ENCODE measurements around the gene NADK2.

The NADK2 gene

DNA sequence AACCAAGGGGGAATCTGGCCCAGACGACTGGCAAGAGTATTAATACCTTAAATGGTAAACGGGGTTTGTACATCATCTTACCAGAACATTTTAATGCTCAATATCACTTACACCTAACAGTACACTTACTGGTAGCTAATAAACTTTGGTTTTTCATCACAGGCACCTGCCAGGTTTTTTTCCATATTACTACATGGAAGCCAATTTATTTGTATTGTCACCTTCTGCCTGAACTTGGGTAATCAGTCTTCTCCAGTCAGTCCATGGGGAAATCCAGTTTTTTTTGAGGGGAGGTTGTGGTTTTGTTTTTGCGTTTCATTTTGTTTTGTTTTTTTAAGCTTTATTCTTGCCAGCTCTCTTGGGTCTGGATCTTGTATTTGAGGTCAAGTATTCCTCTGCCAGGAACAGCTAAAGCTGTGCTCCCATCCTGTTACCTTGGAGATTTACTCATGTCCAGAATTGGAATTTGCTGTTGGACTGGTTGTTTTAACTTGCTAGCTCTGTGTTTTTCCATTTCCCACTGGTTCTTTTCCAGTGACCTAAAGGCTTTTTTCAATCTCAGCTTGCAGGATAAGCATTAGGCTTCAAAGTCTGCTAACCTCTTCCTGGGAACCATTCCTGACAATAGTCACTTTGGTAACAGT lies 11.1 kb upstream of the NADK2 start:
- no peak for DNase-seq
- H3K4me3 ChIP-seq (ENCODE audit: low read depth, low read length) = no peak overlapping the region
- no peaks in the 10 kb centered on the region for H3K9me3 ChIP-seq (ENCODE audit: severe bottlenecking)
- H3K36me3 ChIP-seq = no peaks in the 10 kb centered on the region
- no peak overlapping the region for H3K27ac ChIP-seq
- H3K27me3 ChIP-seq (ENCODE audit: insufficient read depth, low read depth, severe bottlenecking) = no peaks in the 10 kb centered on the region
- TF ChIP-seq, protein P1, sequence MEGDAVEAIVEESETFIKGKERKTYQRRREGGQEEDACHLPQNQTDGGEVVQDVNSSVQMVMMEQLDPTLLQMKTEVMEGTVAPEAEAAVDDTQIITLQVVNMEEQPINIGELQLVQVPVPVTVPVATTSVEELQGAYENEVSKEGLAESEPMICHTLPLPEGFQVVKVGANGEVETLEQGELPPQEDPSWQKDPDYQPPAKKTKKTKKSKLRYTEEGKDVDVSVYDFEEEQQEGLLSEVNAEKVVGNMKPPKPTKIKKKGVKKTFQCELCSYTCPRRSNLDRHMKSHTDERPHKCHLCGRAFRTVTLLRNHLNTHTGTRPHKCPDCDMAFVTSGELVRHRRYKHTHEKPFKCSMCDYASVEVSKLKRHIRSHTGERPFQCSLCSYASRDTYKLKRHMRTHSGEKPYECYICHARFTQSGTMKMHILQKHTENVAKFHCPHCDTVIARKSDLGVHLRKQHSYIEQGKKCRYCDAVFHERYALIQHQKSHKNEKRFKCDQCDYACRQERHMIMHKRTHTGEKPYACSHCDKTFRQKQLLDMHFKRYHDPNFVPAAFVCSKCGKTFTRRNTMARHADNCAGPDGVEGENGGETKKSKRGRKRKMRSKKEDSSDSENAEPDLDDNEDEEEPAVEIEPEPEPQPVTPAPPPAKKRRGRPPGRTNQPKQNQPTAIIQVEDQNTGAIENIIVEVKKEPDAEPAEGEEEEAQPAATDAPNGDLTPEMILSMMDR (IDR thresholded peaks at IDR 0.05; ENCODE audit: low read depth, low read length) = no peak

DNA sequence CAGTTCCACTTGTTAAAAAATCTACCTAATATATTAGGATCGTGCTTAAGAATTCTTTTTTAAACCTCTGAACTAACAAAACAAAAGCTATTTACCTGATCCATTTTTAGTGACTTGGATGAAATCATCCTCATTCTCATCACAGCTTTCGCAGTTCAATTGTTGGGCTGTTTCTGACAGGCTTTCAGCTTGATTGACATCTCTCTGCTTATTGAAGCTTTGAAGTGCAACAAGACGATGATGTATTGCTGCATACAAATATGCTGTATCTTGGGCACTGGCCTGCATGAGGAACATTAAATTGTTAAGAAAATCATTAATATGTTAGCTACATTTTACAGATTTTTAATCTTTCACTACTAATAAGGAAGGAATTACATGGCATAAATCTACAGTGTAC lies 9.5 kb upstream of the NADK2 start:
- Histone ChIP-seq H3K9me3 (ENCODE audit: severe bottlenecking) (no peaks in the 10 kb centered on the region), H3K27ac (no peak overlapping the region), H3K27me3 (ENCODE audit: insufficient read depth, low read depth, severe bottlenecking) (no peaks in the 10 kb centered on the region), H3K4me3 (ENCODE audit: low read depth, low read length) (no peak overlapping the region), H3K36me3 (no peaks in the 10 kb centered on the region)
- DNase-seq = no peak
- TF ChIP-seq, protein P1 (IDR thresholded peaks at IDR 0.05; ENCODE audit: low read depth, low read length) = no peak

DNA sequence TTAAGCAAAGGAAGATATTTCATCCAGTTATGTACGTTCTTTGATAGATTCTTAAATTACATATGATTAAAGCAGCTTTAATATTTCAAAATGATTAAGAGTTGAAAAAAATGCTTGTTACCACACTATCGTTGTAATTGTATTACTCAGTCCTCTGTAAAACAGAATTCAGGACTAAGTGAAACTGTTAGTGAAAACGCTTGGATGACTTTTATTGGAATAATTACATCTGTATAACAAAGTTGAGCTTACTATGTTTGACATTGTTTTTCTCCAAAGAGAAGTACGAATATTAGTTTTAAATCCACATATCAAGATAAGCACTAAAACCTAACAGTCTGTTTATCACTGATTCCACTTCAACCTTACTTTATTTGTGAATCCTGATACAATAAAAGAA lies 8.7 kb upstream of the NADK2 start:
- H3K27me3 ChIP-seq (ENCODE audit: insufficient read depth, low read depth, severe bottlenecking) = no peaks in the 10 kb centered on the region
- no peak for DNase-seq
- no peak overlapping the region for H3K4me3 ChIP-seq (ENCODE audit: low read depth, low read length)
- TF ChIP-seq, protein P1 (IDR thresholded peaks at IDR 0.05; ENCODE audit: low read depth, low read length) = no peak
- no peak overlapping the region for H3K27ac ChIP-seq
- H3K9me3 ChIP-seq (ENCODE audit: severe bottlenecking) = no peaks in the 10 kb centered on the region
- no peaks in the 10 kb centered on the region for H3K36me3 ChIP-seq

DNA sequence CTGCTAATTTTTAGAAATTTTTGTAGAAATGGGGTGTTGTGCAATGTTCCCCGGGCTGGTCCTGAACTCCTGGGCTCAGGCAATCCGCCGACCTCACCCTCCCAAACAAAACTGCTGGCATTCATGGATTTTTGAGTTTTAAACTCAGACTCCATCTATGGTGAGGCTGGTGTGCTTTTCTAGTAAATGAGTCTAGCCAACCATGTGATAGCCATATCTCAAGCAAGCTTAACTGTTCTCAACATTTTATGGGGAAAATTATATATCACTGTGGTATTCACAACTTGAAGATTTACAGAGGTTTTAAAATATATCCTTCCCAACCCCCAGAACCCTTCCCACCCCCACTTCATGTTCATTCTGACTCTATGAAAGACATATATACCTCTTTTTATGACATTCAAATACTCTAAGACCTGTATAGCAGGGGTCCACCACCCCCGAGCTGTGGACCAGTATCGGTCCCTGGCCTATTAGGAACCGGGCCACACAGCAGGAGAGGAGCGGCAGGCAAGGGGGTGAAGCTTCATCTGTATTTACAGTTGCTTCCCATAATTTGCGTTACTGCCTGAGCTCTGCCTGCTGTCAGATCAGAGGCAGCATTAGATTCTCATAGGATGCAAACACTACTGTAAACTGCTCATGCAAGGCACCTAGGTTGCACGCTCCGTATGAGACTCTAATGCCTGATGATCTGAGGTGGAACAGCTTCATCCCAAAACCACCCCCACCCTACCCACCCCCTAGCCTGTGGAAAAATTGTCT lies 4.5 kb upstream of the NADK2 start:
- no peaks in the 10 kb centered on the region for H3K27me3 ChIP-seq (ENCODE audit: insufficient read depth, low read depth, severe bottlenecking)
- H3K36me3 ChIP-seq = no peaks in the 10 kb centered on the region
- peaks cover 5% of the 10 kb centered on the region for H3K9me3 ChIP-seq (ENCODE audit: severe bottlenecking)
- TF ChIP-seq, protein P1 (IDR thresholded peaks at IDR 0.05; ENCODE audit: low read depth, low read length) = no peak
- no peak overlapping the region for H3K4me3 ChIP-seq (ENCODE audit: low read depth, low read length)
- DNase-seq = no peak
- no peak overlapping the region for H3K27ac ChIP-seq

DNA sequence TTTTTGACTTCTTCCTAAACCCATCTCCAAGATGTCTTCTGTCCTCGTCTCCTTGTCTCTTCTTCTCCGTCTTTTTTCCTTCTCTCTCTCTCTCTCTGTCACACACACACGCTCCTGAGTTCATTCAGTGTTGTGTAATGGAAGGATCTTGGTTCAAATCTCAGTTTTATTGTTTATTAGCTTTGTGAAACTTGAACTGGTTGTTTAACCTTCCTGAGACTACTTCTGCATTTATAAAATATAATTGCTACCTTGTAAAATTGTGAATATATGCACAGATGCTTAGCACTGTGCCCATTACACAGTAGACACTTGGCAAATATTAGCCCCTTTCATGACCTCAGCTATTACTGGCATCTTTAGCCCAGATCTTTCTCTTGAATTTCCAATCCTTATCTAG lies 2.4 kb upstream of the NADK2 start:
- peaks cover 5% of the 10 kb centered on the region for H3K9me3 ChIP-seq (ENCODE audit: severe bottlenecking)
- no peak overlapping the region for H3K27ac ChIP-seq
- TF ChIP-seq, protein P1 (IDR thresholded peaks at IDR 0.05; ENCODE audit: low read depth, low read length) = no peak
- no peak overlapping the region for H3K4me3 ChIP-seq (ENCODE audit: low read depth, low read length)
- no peaks in the 10 kb centered on the region for H3K36me3 ChIP-seq
- DNase-seq = no peak
- no peaks in the 10 kb centered on the region for H3K27me3 ChIP-seq (ENCODE audit: insufficient read depth, low read depth, severe bottlenecking)
